GM12878 (cell line): Measurements from ENCODE around the gene SMPDL3B. TPM values are rescaled to one million over a fixed set of nuclear protein-coding genes. Genes with fewer than 3 reads are reported as not detected.

ENCODE experiments used
- ATAC-seq: fragments of 200-7000 bp; cut with Tn5 transposase; 3 replicates; pipeline ENCODE4 v1.9.1; 2020; ENCODE audit warnings: mild to moderate bottlenecking, moderate library complexity
- BruUV-seq: library from RNA; stranded (reverse); fragments of 400-500 nt; replicated peaks from 2 replicates; lab custom pipeline; 2021; lab: Mats Ljungman, UMichigan
- CTCF ChIA-PET: fragments of 300-600 bp; sonication (Branson Sonifier 250); formaldehyde crosslinking; extraction: SDS; loops from one replicate; lab custom pipeline; 2021; ENCODE audit warnings: inconsistent platforms; lab: Yijun Ruan, JAX
- POLR2A ChIA-PET: fragments of 350-600 bp; formaldehyde crosslinking; extraction: SDS; loops from one replicate; lab custom pipeline; 2021; ENCODE audit warnings: inconsistent platforms; lab: Charles Lee
- RAD21 ChIA-PET: fragments of 300-600 bp; sonication (Branson Sonifier 250); formaldehyde crosslinking; loops from one replicate; lab custom pipeline; 2023; ENCODE audit warnings: antibody characterized with exemption; ENCODE audit not compliant: unreplicated experiment; lab: Charles Lee
- SMC1A ChIA-PET: fragments of 300-600 bp; sonication (Branson Sonifier 250); formaldehyde crosslinking; loops from one replicate; lab custom pipeline; 2023; ENCODE audit not compliant: unreplicated experiment, uncharacterized antibody; lab: Charles Lee
- DNase-seq: peaks from one replicate; pipeline ENCODE4 v3.0.0-alpha.2; 2011; ENCODE audit warnings: low read depth, low spot score
- FAIRE-seq: peaks from 3 replicates; lab custom pipeline; 2011; peaks lifted over from hg19 to GRCh38; lab: Jason Lieb, UNC
- H2AFZ ChIP-seq: 2 replicates; pipeline ENCODE4 v1.6.0; 2011; ENCODE audit warnings: low read depth, low read length, control low read depth; ENCODE audit not compliant: control insufficient read depth
- H3K27ac ChIP-seq: 2 replicates; pipeline ENCODE4 v1.5.1; 2011; ENCODE audit warnings: control low read depth; ENCODE audit not compliant: control insufficient read depth, insufficient read depth
- H3K27me3 ChIP-seq, 2 experiments: replicated peaks in 1 of 2; 2 replicates each; pipeline versions ENCODE4 v1.6.0 to v1.6.1; 2011; ENCODE audit warnings: low read length in 1 of 2; ENCODE audit not compliant: control insufficient read depth in 2 of 2, insufficient read depth in 2 of 2
- H3K36me3 ChIP-seq, 2 experiments: 2 replicates each; pipeline ENCODE4 v1.5.1; 2011; ENCODE audit warnings: low read length in 1 of 2; ENCODE audit not compliant: control insufficient read depth in 2 of 2, insufficient read depth in 2 of 2
- H3K4me1 ChIP-seq: 2 replicates; pipeline ENCODE4 v1.6.1; 2011; ENCODE audit warnings: mild to moderate bottlenecking, low read length, moderate library complexity, mixed read lengths; ENCODE audit not compliant: control insufficient read depth, insufficient read depth
- H3K4me2 ChIP-seq: 2 replicates; pipeline ENCODE4 v1.6.0; 2011; ENCODE audit warnings: control low read depth; ENCODE audit not compliant: control insufficient read depth, insufficient read depth
- H3K4me3 ChIP-seq: fragments of 200-600 bp; sonication (generic); 2 replicates; pipeline ENCODE4 v1.5.1; 2016
- H3K79me2 ChIP-seq: 2 replicates; pipeline ENCODE4 v1.6.0; 2011; ENCODE audit warnings: low read length; ENCODE audit not compliant: control insufficient read depth, insufficient read depth
- H3K9ac ChIP-seq: 2 replicates; pipeline ENCODE4 v1.8.0; 2011; ENCODE audit warnings: low read length, control low read depth, mixed read lengths; ENCODE audit not compliant: control insufficient read depth, insufficient read depth
- H3K9me3 ChIP-seq: replicated peaks from 3 replicates; pipeline ENCODE4 v1.5.1; 2011; ENCODE audit warnings: mild to moderate bottlenecking, low read length; ENCODE audit not compliant: control insufficient read depth, insufficient read depth
- H4K20me1 ChIP-seq: 2 replicates; pipeline ENCODE4 v1.6.0; 2011; ENCODE audit not compliant: control insufficient read depth, insufficient read depth
- BACH1 ChIP-seq: fragments of 450-650 bp; IDR thresholded peaks from 2 replicates; pipeline ENCODE4 v1.6.1; 2017; ENCODE audit warnings: mild to moderate bottlenecking, borderline replicate concordance
- BCL11A ChIP-seq: IDR thresholded peaks from 2 replicates; pipeline ENCODE4 v1.6.1; 2011; ENCODE audit warnings: low read depth, low read length
- BRCA1 ChIP-seq: IDR thresholded peaks from 2 replicates; pipeline ENCODE4 v1.6.1; 2011; ENCODE audit warnings: low read depth, low read length, improper control_type of control experiment
- KAT2A ChIP-seq: conservative IDR thresholded peaks from 2 replicates; pipeline ENCODE4 v1.6.1; 2011; ENCODE audit warnings: low read depth, low read length; ENCODE audit not compliant: control insufficient read depth
- KLF5 ChIP-seq: fragments of 450-650 bp; IDR thresholded peaks from 2 replicates; pipeline ENCODE4 v1.6.1; 2014; ENCODE audit warnings: mild to moderate bottlenecking; ENCODE audit not compliant: partially characterized antibody
- MTA3 ChIP-seq: IDR thresholded peaks from 2 replicates; pipeline ENCODE4 v1.6.1; 2012; ENCODE audit warnings: low read length, inconsistent platforms, borderline replicate concordance
- MYB ChIP-seq: fragments of 150-350 bp; IDR thresholded peaks from 2 replicates; pipeline ENCODE4 v1.6.1; 2014; ENCODE audit warnings: mild to moderate bottlenecking, low read depth, low read length, borderline replicate concordance
- NBN ChIP-seq: fragments of 450-650 bp; IDR thresholded peaks from 2 replicates; pipeline ENCODE4 v1.6.1; 2016
- RB1 ChIP-seq: fragments of 450-650 bp; formaldehyde crosslinking; IDR thresholded peaks from 2 replicates; pipeline ENCODE4 v1.6.1; 2017; ENCODE audit warnings: mild to moderate bottlenecking, borderline replicate concordance
- SIX5 ChIP-seq: IDR thresholded peaks from 2 replicates; pipeline ENCODE4 v1.6.1; 2011; ENCODE audit warnings: mild to moderate bottlenecking, low read depth, low read length, moderate library complexity; ENCODE audit not compliant: severe bottlenecking
- TCF7 ChIP-seq: IDR thresholded peaks from 2 replicates; pipeline ENCODE4 v1.6.1; 2014; ENCODE audit warnings: antibody characterized with exemption, borderline replicate concordance
- ZNF384 ChIP-seq: IDR thresholded peaks from 2 replicates; pipeline ENCODE4 v1.6.1; 2012; ENCODE audit warnings: low read depth, mild to moderate bottlenecking, low read length, improper control_type of control experiment, borderline replicate concordance
- ZZZ3 ChIP-seq: IDR thresholded peaks from 2 replicates; pipeline ENCODE4 v1.6.1; 2011; ENCODE audit warnings: low read depth; ENCODE audit not compliant: control insufficient read depth, insufficient read length
- WGBS: methylation state at CpG from one replicate; pipeline ENCODE4 v1.1.6; 2016; ENCODE audit warnings: low lambda C conversion rate; ENCODE audit not compliant: insufficient replicate concordance, insufficient coverage; ENCODE audit errors: missing lambda C conversion rate; 5-methylcytosine and 5-hydroxymethylcytosine counted together
- in situ Hi-C: fragments of 300-500 bp; cut with MboI; formaldehyde crosslinking; loops from 9 replicates; pipeline ENCODE4 v1.14.3; 2018; ENCODE audit warnings: mixed read lengths
- intact Hi-C: fragments of 100-400 bp; cut with micrococcal nuclease; formaldehyde crosslinking; loops from one replicate; pipeline ENCODE4 v1.14.2; 2022; ENCODE audit not compliant: unreplicated experiment
- polyA plus RNA-seq, 11 experiments: library from polyadenylated mRNA; depleted of rRNA in 4 of 11; unstranded in 6 of 11; stranded (reverse) in 5 of 11; fragments of >200 nt; fragmentation: Nextera tagmentation in 4 of 11; fragmentation: Illumina TruSeq in 1 of 11; extraction: Ambion mirVana in 4 of 11; extraction: Trizol in 1 of 11; gene quantifications; 1 replicate in 1 of 11; 2 replicates in 10 of 11; pipeline versions ENCODE4 v1.2.1 to v1.2.3, GENCODE V29; 2011 to 2016; ENCODE audit warnings: inconsistent platforms in 2 of 11, missing spikeins in 2 of 11, low read depth in 1 of 11
- total RNA-seq, 4 experiments: library from RNA; depleted of rRNA in 3 of 4; stranded (reverse); fragments of >200 nt in 3 of 4; fragmentation: Illumina TruSeq in 1 of 4; extraction: Trizol in 1 of 4; gene quantifications; 2 replicates each; pipeline versions ENCODE4 v1.2.1 to v1.2.3, GENCODE V29; 2013 to 2021
- TF ChIP-seq, protein P1 (sequence below): IDR thresholded peaks from 2 replicates; pipeline ENCODE4 v1.6.1; 2012; ENCODE audit warnings: low read depth, low read length, improper control_type of control experiment
- TF ChIP-seq, protein P2 (sequence below): fragments of 450-650 bp; IDR thresholded peaks from 2 replicates; pipeline ENCODE4 v1.6.1; 2016; ENCODE audit warnings: mild to moderate bottlenecking
- TF ChIP-seq, protein P3 (sequence below): IDR thresholded peaks from 2 replicates; pipeline ENCODE4 v1.6.1; 2012; ENCODE audit warnings: low read depth, low read length, improper control_type of control experiment
- TF ChIP-seq, protein P4 (sequence below): fragments of 450-650 bp; IDR thresholded peaks from 2 replicates; pipeline ENCODE4 v1.6.1; 2017; ENCODE audit warnings: antibody characterized with exemption, mild to moderate bottlenecking, moderate library complexity

SMPDL3B gene
- total and polyA plus RNA-seq, 10 of the 15 experiments (the other 5 are each of a cell fraction or from before 2014, with no cell fraction given): 0.56 to 2.7 (median 1.0) TPM

DNA sequence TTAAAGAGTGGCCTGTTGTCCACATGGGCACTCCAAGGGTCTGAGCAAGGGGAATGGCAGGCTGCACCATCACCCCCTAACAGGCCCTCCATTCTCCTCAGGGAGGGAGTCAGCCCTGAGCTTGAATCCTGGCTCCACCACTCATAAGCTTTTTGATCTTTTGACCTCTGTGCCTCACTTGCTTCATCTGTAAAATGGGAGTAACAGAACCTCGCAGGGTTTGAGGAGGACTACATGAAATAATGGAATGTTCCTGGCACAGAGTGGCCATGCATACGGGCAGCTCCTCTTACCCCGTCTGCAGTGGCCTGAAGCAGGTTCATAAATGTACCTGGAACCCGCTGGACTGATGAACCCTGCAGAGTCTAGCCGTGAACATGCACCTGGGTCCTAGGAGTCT, 22.9 kb downstream of the SMPDL3B start:
- Histone ChIP-seq H3K4me3 (no peak overlapping the region), H2AFZ (no peak overlapping the region), H3K27ac (no peak overlapping the region), H3K4me1 (peaks cover 4% of the 10 kb centered on the region), H3K36me3 (no peaks in the 10 kb centered on the region), H3K4me2 (no peak overlapping the region), H3K79me2 (no peaks in the 10 kb centered on the region), H3K9me3 (no peaks in the 10 kb centered on the region), H3K27me3 (no peaks in the 10 kb centered on the region), H3K9ac (no peak overlapping the region), H4K20me1 (no peaks in the 10 kb centered on the region)
- 60% methylated on average over 5 of the region's 5 CpGs for WGBS
- POLR2A ChIA-PET: interaction anchor here (0.6 to 1.0 kb wide), 3 partner anchors 14 to 285 kb away, joined by 3 to 4 read pairs (median 3); no protein-coding TSS in a partner anchor
- FAIRE-seq (no peak), ATAC-seq (no peak), DNase-seq (no peak)
- CTCF ChIA-PET: interaction anchor here (0.5 to 0.9 kb wide), 2 partner anchors 14 to 229 kb away, joined by 3 to 4 read pairs; no protein-coding TSS in a partner anchor
- in situ Hi-C loops (no loop called here), intact Hi-C loops (loop anchor here (10.0 kb wide), 1 partner anchor 537 kb away; no protein-coding TSS in a partner anchor)
- BruUV-seq: no TSS peak
- RAD21 ChIA-PET: no interaction called here
- TF ChIP-seq KAT2A: no peak
- TF ChIP-seq MYB: no peak
- no peak for TF ChIP-seq ZZZ3
- TF ChIP-seq KLF5: no peak
- TF ChIP-seq, protein P1, sequence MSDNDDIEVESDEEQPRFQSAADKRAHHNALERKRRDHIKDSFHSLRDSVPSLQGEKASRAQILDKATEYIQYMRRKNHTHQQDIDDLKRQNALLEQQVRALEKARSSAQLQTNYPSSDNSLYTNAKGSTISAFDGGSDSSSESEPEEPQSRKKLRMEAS: no peak
- no peak for TF ChIP-seq TCF7
- TF ChIP-seq BCL11A: no peak
- TF ChIP-seq BACH1: no peak
- no peak for TF ChIP-seq MTA3
- TF ChIP-seq BRCA1: no peak
- TF ChIP-seq ZNF384: no peak
- TF ChIP-seq RB1: no peak
- TF ChIP-seq SIX5: no peak
- no peak for TF ChIP-seq NBN
- TF ChIP-seq, protein P2, sequence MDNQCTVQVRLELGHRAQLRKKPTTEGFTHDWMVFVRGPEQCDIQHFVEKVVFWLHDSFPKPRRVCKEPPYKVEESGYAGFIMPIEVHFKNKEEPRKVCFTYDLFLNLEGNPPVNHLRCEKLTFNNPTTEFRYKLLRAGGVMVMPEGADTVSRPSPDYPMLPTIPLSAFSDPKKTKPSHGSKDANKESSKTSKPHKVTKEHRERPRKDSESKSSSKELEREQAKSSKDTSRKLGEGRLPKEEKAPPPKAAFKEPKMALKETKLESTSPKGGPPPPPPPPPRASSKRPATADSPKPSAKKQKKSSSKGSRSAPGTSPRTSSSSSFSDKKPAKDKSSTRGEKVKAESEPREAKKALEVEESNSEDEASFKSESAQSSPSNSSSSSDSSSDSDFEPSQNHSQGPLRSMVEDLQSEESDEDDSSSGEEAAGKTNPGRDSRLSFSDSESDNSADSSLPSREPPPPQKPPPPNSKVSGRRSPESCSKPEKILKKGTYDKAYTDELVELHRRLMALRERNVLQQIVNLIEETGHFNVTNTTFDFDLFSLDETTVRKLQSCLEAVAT: no peak
- TF ChIP-seq, protein P3, sequence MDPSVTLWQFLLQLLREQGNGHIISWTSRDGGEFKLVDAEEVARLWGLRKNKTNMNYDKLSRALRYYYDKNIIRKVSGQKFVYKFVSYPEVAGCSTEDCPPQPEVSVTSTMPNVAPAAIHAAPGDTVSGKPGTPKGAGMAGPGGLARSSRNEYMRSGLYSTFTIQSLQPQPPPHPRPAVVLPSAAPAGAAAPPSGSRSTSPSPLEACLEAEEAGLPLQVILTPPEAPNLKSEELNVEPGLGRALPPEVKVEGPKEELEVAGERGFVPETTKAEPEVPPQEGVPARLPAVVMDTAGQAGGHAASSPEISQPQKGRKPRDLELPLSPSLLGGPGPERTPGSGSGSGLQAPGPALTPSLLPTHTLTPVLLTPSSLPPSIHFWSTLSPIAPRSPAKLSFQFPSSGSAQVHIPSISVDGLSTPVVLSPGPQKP: no peak
- TF ChIP-seq, protein P4, sequence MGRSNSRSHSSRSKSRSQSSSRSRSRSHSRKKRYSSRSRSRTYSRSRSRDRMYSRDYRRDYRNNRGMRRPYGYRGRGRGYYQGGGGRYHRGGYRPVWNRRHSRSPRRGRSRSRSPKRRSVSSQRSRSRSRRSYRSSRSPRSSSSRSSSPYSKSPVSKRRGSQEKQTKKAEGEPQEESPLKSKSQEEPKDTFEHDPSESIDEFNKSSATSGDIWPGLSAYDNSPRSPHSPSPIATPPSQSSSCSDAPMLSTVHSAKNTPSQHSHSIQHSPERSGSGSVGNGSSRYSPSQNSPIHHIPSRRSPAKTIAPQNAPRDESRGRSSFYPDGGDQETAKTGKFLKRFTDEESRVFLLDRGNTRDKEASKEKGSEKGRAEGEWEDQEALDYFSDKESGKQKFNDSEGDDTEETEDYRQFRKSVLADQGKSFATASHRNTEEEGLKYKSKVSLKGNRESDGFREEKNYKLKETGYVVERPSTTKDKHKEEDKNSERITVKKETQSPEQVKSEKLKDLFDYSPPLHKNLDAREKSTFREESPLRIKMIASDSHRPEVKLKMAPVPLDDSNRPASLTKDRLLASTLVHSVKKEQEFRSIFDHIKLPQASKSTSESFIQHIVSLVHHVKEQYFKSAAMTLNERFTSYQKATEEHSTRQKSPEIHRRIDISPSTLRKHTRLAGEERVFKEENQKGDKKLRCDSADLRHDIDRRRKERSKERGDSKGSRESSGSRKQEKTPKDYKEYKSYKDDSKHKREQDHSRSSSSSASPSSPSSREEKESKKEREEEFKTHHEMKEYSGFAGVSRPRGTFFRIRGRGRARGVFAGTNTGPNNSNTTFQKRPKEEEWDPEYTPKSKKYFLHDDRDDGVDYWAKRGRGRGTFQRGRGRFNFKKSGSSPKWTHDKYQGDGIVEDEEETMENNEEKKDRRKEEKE: no peak
- SMC1A ChIA-PET: interaction anchor here (1.0 kb wide), 1 partner anchor 116 kb away, joined by 3 read pairs; no protein-coding TSS in a partner anchor
